Glomerular endothelial cell (primary cell): ENCODE data around the gene KREMEN1. TPM values are rescaled to one million over a fixed set of nuclear protein-coding genes. Genes with fewer than 3 reads are reported as not detected.
"Not testable (repeated sequence)": the region's sequence is repeated elsewhere in the genome, so short reads cannot be mapped to it uniquely, and the experiment has no call there.

Experiments
- DNase-seq: peaks from one replicate; pipeline ENCODE4 v3.0.0-alpha.2; 2011; ENCODE audit warnings: low read depth, low spot score; ENCODE audit errors: extremely low read depth
- total RNA-seq: library from RNA; depleted of rRNA; stranded (reverse); fragments of >200 nt; gene quantifications from 2 replicates; pipeline ENCODE4 v1.2.3, GENCODE V29; 2015

Gene KREMEN1
- total RNA-seq, 1 donor from 2014 or later = 2.3 TPM

DNA sequence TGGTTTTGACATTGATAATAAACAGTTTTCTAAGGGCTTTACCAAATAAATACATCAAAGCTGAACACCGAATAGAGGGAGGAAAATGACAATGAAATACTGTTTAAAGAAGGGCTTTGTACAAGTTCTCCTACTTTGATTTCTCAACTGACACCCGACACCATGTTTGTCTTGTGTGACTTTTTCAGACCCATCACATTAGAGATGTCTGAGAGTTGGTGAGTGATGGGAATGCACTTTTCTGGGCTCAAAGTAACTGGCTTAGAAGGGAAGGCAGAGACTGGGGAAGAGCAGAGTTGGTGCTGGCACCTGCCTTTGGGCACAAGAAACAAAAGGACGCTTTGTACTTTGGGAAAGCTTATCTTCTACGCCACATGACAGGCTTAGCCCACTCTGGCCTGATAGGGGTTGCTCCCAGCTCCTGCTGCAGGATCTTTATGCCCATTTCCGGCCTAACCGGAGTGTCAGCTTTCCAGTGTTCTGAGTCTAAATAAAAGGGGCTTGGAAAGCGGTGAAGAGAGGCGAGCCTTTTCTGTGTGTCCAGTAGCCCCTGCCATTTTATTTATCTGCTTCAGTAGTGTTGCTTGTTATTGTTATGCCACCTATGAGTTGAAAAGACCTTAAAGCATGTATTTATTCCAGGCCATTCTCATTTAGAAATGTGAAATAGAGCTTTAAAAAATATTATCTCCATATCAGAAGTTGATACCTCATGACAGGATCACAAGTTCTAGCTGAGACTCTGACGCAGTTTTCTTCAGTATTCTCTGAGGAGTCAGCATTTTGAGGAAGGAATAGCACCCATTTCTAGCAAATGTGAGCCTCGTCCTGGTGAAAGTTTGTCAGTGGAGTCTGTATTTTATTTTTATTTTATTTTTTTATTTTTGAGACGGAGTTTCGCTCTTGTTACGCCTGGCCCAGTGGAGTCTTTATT, 24.2 kb downstream of the KREMEN1 start:
- DNase-seq = no peak

- no peak for DNase-seq
Observed at GRCh38 chr22:29098296-29098695, 25.5 kb downstream of the KREMEN1 start.

GRCh38 chr22:29102300-29102699, 29.5 kb downstream of the KREMEN1 start:
- DNase-seq = no peak

- DNase-seq = no peak
Observed at GRCh38 chr22:29103121-29103520, 30.3 kb downstream of the KREMEN1 start.

GRCh38 chr22:29105468-29105867, 32.6 kb downstream of the KREMEN1 start:
- no peak for DNase-seq

DNA sequence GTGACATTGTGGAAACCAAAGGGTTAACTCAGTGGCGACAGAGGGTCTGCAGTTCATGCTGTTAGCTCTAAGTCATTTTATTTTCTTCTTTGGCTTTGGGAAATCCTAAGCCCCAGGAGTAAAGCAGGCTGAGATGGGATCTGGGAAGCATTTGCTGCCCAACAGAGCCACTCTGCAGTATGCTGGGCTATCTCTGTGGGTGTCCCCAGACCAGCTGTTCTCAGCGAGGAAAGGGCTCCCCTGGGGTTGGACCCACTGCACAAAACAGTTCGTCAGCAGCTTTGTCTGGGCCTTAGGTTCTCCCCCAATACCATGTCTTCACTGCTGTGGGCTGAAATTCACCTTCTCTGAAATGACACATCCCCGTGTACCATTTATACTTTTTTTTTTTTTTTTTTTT, 34.0 kb downstream of the KREMEN1 start:
- DNase-seq = no peak

- no peak for DNase-seq
Observed at GRCh38 chr22:29108137-29108536, 35.3 kb downstream of the KREMEN1 start.

GRCh38 chr22:29109822-29110221, 37.0 kb downstream of the KREMEN1 start:
- DNase-seq = no peak

- DNase-seq = no peak
Observed at GRCh38 chr22:29110946-29111345, 38.1 kb downstream of the KREMEN1 start.

DNA sequence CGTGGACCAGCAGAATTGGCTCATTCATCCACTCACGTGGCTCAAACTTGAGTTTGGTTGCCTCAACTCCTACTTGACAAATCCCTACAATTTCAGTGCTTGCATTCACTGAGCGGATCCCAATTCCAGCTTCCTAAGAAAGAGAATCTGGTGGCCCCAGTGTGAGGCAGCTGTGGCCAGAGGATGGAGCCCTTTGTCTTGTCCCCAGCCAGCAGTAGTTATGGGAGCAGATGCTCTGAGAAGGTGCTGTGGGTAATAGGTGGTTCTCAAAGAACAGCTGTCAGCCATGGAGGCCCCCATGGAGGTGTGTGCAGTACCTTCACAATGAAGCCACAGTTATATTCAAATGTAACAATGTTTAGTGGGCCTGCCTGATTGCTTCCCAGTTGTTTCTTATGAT, 39.3 kb downstream of the KREMEN1 start:
- DNase-seq = no peak

DNA sequence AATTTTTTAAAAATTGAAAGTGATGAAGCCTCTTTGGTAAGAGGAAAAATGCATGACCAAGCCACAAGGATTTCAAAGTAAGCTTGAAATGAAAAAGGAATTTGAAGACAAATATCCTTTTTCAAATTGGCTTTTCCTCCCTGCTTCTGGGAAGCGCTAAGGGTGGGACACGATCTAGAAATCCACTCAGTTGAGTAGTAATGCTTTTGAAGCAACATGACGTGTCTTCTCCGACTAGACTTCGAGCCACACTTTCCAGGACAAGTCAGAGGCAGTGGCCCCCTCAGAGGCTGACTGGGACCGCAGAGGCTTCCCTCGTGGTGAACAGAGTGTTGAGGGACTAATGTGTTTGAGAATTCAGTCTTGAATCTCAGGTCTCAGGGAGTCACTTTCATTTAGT, 39.8 kb downstream of the KREMEN1 start:
- no peak for DNase-seq

DNA sequence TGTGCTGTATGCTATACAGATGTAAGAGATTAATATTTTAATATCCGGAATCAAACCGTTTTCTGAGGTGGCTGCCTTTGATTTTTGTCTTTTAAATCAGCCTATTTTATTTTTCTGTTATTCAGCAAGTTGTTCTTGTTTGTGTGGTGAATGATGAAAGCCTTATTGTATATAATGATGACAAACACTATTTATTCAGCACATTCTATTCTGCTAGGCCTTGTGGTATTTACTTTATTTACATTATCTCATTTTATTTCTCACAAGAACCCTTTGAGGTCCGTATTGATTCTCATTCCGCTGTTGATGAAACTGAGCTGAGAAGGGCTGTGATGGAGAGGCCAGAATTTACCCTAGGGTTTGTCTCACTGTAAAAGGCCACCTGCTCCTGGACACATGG, 40.5 kb downstream of the KREMEN1 start:
- no peak for DNase-seq

GRCh38 chr22:29114392-29114791, 41.6 kb downstream of the KREMEN1 start:
- no peak for DNase-seq

DNA sequence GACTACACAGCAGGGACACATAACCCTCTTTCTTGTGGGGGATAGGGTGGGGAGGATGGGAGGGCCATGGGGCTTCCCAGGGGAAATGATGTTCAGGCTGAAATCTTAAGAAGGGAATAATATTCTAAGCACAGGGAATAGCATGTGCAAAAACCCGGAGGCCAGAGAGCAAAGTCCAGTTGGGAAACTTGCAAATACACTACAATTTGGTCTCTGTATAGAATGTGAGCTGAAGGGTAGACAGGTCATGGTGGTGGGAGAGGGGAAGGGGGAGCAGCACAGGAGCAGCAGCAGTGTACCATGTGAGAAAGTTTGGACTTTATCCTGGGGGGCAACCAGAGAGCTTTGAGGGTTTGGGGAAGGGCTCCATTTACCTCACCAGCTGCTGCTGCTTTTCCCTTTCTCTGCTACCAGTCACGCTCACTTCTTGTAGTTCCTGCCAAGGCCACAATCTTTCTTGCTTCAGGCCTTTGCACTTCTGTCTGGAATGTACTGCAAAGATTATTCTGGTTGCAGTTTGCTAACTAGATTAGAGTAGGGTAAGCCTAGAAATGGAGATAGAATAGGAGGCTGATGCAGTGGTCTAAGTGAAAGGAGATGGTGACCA, 43.0 kb downstream of the KREMEN1 start:
- no peak for DNase-seq

GRCh38 chr22:29116397-29117123, 43.7 kb downstream of the KREMEN1 start:
- no peak for DNase-seq

GRCh38 chr22:29117799-29118477, 45.1 kb downstream of the KREMEN1 start:
- DNase-seq = no peak

- DNase-seq = not testable (repeated sequence)
Observed at GRCh38 chr22:29120098-29120912, 47.5 kb downstream of the KREMEN1 start.

- no peak for DNase-seq
Observed at GRCh38 chr22:29121124-29121523, 48.3 kb downstream of the KREMEN1 start.

GRCh38 chr22:29122041-29122440, 49.2 kb downstream of the KREMEN1 start:
- no peak for DNase-seq

DNA sequence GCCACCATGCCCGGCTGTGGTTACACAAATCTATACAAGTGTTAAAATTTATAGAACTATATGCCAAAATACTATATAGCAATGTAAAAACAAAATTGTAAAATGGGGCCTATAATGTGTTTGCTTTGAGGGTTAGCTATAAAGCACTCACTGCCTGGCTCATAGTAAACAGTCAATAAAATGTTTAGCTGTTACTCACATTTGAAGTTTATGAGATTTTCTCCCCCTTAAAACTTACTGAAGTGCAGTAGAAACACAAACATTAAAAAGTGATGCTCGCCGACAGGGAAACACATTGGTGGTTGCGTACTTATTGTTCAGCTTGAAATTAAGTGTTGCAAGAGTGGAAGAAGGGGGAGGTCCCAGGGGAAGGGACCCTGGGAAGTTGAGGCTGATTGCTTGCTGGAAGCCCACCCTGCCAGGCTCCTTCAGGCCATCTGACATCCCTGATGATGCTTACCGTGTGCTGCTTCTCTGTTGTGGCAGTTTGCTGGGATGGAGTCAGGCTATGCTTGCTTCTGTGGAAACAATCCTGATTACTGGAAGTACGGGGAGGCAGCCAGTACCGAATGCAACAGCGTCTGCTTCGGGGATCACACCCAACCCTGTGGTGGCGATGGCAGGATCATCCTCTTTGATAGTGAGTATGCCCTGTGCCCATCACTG, 52.1 kb downstream of the KREMEN1 start:
- no peak for DNase-seq
